ENCODE measurements around the gene SMG7.
A peak's percentile ranks its signal among the peaks of the same experiment; 100 is the strongest.

Gene SMG7

GRCh38 chr1:183467687-183468086 lies 4.6 kb upstream of the SMG7 start:
- no peak for DNase-seq (ENCODE audit: low read depth)

GRCh38 chr1:183470147-183470960 lies 1.9 kb upstream of the SMG7 start:
- no peak for DNase-seq (ENCODE audit: low read depth)

GRCh38 chr1:183470961-183471742 lies 1.1 kb upstream of the SMG7 start:
- DNase-seq (ENCODE audit: low read depth), result peak; percentile 41

- DNase-seq (ENCODE audit: low read depth), result peak; percentile 91
Measured at GRCh38 chr1:183471743-183472487, 384 bp upstream of the SMG7 start.

- no peak for DNase-seq (ENCODE audit: low read depth)
Measured at GRCh38 chr1:183473217-183473536, 878 bp downstream of the SMG7 start.

GRCh38 chr1:183476081-183476480 lies 3.8 kb downstream of the SMG7 start:
- no peak for DNase-seq (ENCODE audit: low read depth)

- no peak for DNase-seq (ENCODE audit: low read depth)
Measured at GRCh38 chr1:183477986-183478781, 5.9 kb downstream of the SMG7 start.

GRCh38 chr1:183480971-183481441 lies 8.7 kb downstream of the SMG7 start:
- no peak for DNase-seq (ENCODE audit: low read depth)

- DNase-seq (ENCODE audit: low read depth), result no peak
Measured at GRCh38 chr1:183483224-183483623, 10.9 kb downstream of the SMG7 start.

GRCh38 chr1:183484254-183484653 lies 12.0 kb downstream of the SMG7 start:
- DNase-seq (ENCODE audit: low read depth), result no peak

- no peak for DNase-seq (ENCODE audit: low read depth)
Measured at GRCh38 chr1:183484851-183485250, 12.6 kb downstream of the SMG7 start.

GRCh38 chr1:183487674-183488442 lies 15.6 kb downstream of the SMG7 start:
- DNase-seq (ENCODE audit: low read depth), result no peak

- DNase-seq (ENCODE audit: low read depth), result no peak
Measured at GRCh38 chr1:183490932-183491331, 18.6 kb downstream of the SMG7 start.

- DNase-seq (ENCODE audit: low read depth), result no peak
Measured at GRCh38 chr1:183493540-183494245, 21.4 kb downstream of the SMG7 start.

- DNase-seq (ENCODE audit: low read depth), result no peak
Measured at GRCh38 chr1:183495420-183495819, 23.1 kb downstream of the SMG7 start.

GRCh38 chr1:183497218-183497617 lies 24.9 kb downstream of the SMG7 start:
- DNase-seq (ENCODE audit: low read depth), result no peak

- DNase-seq (ENCODE audit: low read depth), result no peak
Measured at GRCh38 chr1:183498342-183498991, 26.2 kb downstream of the SMG7 start.

- DNase-seq (ENCODE audit: low read depth), result no peak
Measured at GRCh38 chr1:183505454-183506089, 33.3 kb downstream of the SMG7 start.

- peak; percentile 1 for DNase-seq (ENCODE audit: low read depth)
Measured at GRCh38 chr1:183506561-183506960, 34.3 kb downstream of the SMG7 start.

All from non-pigmented ciliary epithelial cell (primary cell).